Liver (tissue), 9 donors: ENCODE data around the gene BNC2. TPM values are rescaled to one million over a fixed set of nuclear protein-coding genes. Genes with fewer than 3 reads are reported as not detected.

ENCODE experiments used
- DNase-seq: peaks from one replicate; pipeline ENCODE4 v3.0.0-alpha.2; 2017; ENCODE audit warnings: low spot score
- H3K27ac ChIP-seq, 2 donors: one replicate each; pipeline ENCODE4 v1.7.0; 2013; ENCODE audit warnings: inconsistent platforms in 2 of 2, low read length in 2 of 2, control low read depth in 1 of 2, low read depth in 1 of 2, mild to moderate bottlenecking in 1 of 2
- H3K27me3 ChIP-seq, 4 donors: one replicate each; pipeline versions ENCODE4 v1.6.1 to v1.7.0; 2013; ENCODE audit warnings: low read length in 3 of 4, inconsistent platforms in 1 of 4, mild to moderate bottlenecking in 1 of 4, moderate library complexity in 1 of 4; ENCODE audit not compliant: control insufficient read depth in 4 of 4, insufficient read depth in 4 of 4
- H3K36me3 ChIP-seq, 4 donors: one replicate each; pipeline versions ENCODE4 v1.6.1 to v1.7.0; 2013; ENCODE audit warnings: low read length in 3 of 4, mild to moderate bottlenecking in 3 of 4, low read depth in 1 of 4, moderate library complexity in 1 of 4; ENCODE audit not compliant: control insufficient read depth in 4 of 4, insufficient read depth in 3 of 4
- H3K4me1 ChIP-seq, 4 donors: one replicate each; pipeline versions ENCODE4 v1.6.1 to v1.7.0; 2013; ENCODE audit warnings: low read length in 3 of 4, mild to moderate bottlenecking in 3 of 4, moderate library complexity in 1 of 4; ENCODE audit not compliant: control insufficient read depth in 4 of 4, insufficient read depth in 4 of 4
- H3K4me3 ChIP-seq, 3 donors: one replicate each; pipeline versions ENCODE4 v1.6.1 to v1.7.0; 2013; ENCODE audit warnings: low read length in 3 of 3, control low read depth in 1 of 3, low read depth in 1 of 3, mild to moderate bottlenecking in 1 of 3
- H3K9ac ChIP-seq, 2 donors: one replicate each; pipeline ENCODE4 v1.7.0; 2013; ENCODE audit warnings: low read length in 2 of 2, mild to moderate bottlenecking in 2 of 2, moderate library complexity in 2 of 2, control low read depth in 1 of 2, low read depth in 1 of 2
- H3K9me3 ChIP-seq, 4 donors: one replicate each; pipeline versions ENCODE4 v1.6.1 to v1.7.0; 2013; ENCODE audit warnings: low read length in 3 of 4; ENCODE audit not compliant: control insufficient read depth in 4 of 4
- ATF3 ChIP-seq: IDR thresholded peaks from 2 replicates; pipeline ENCODE4 v1.6.1; 2016; ENCODE audit warnings: antibody characterized with exemption
- CTCF ChIP-seq: fragments of 150-350 bp; IDR thresholded peaks from 2 replicates; pipeline ENCODE4 v1.5.1; 2017; ENCODE audit warnings: improper control_type of control experiment, low read depth, low read length; ENCODE audit not compliant: missing input control
- EGR1 ChIP-seq, 2 donors: IDR thresholded peaks; 2 replicates each; pipeline ENCODE4 v1.6.1; 2016 to 2018; ENCODE audit warnings: antibody characterized with exemption in 2 of 2, low read depth in 2 of 2
- FOXA1 ChIP-seq: IDR thresholded peaks from 2 replicates; pipeline ENCODE4 v1.6.1; 2016; ENCODE audit warnings: antibody characterized with exemption
- FOXA2 ChIP-seq: IDR thresholded peaks from 2 replicates; pipeline ENCODE4 v1.6.1; 2016; ENCODE audit warnings: antibody characterized with exemption
- GABPA ChIP-seq, 2 donors: IDR thresholded peaks in 1 of 2; conservative IDR thresholded peaks in 1 of 2; 2 replicates each; pipeline ENCODE4 v1.6.1; 2016; ENCODE audit warnings: antibody characterized with exemption in 2 of 2, mild to moderate bottlenecking in 1 of 2, moderate library complexity in 1 of 2
- HNF4A ChIP-seq, 2 donors: conservative IDR thresholded peaks; 2 replicates each; pipeline ENCODE4 v1.6.1; 2016; ENCODE audit warnings: antibody characterized with exemption in 2 of 2, mild to moderate bottlenecking in 2 of 2
- HNF4G ChIP-seq: IDR thresholded peaks from 2 replicates; pipeline ENCODE4 v1.6.1; 2016; ENCODE audit warnings: antibody characterized with exemption
- JUND ChIP-seq, 2 donors: IDR thresholded peaks; 2 replicates each; pipeline ENCODE4 v1.6.1; 2016; ENCODE audit warnings: antibody characterized with exemption in 2 of 2
- MAX ChIP-seq: IDR thresholded peaks from 2 replicates; pipeline ENCODE4 v1.6.1; 2016; ENCODE audit warnings: antibody characterized with exemption
- NR2F2 ChIP-seq: IDR thresholded peaks from 2 replicates; pipeline ENCODE4 v1.6.1; 2016; ENCODE audit warnings: antibody characterized with exemption
- RAD21 ChIP-seq, 2 donors: IDR thresholded peaks; 2 replicates each; pipeline ENCODE4 v1.6.1; 2016; ENCODE audit warnings: antibody characterized with exemption in 2 of 2, mild to moderate bottlenecking in 2 of 2
- REST ChIP-seq: IDR thresholded peaks from 2 replicates; pipeline ENCODE4 v1.6.1; 2016; ENCODE audit warnings: antibody characterized with exemption, mild to moderate bottlenecking
- RXRA ChIP-seq, 2 donors: IDR thresholded peaks; 2 replicates each; pipeline ENCODE4 v1.6.1; 2017 to 2018; ENCODE audit warnings: antibody characterized with exemption in 2 of 2, mild to moderate bottlenecking in 1 of 2
- SP1 ChIP-seq: IDR thresholded peaks from 2 replicates; pipeline ENCODE4 v1.6.1; 2018; ENCODE audit warnings: antibody characterized with exemption, mild to moderate bottlenecking
- TAF1 ChIP-seq: conservative IDR thresholded peaks from 2 replicates; pipeline ENCODE4 v1.6.1; 2016; ENCODE audit warnings: antibody characterized with exemption, mild to moderate bottlenecking
- YY1 ChIP-seq: IDR thresholded peaks from 2 replicates; pipeline ENCODE4 v1.6.1; 2016; ENCODE audit warnings: antibody characterized with exemption, mild to moderate bottlenecking
- ZBTB33 ChIP-seq: IDR thresholded peaks from 2 replicates; pipeline ENCODE4 v1.6.1; 2016; ENCODE audit warnings: antibody characterized with exemption
- WGBS: extraction: QIAGEN DNeasy Blood & Tissue Kit; methylation state at CpG from one replicate; pipeline ENCODE4 v1.1.7; 2013; 5-methylcytosine and 5-hydroxymethylcytosine counted together
- polyA plus RNA-seq, 2 donors: library from polyadenylated mRNA; stranded (reverse) in 1 of 2; unstranded in 1 of 2; fragments of 200-250 nt in 1 of 2; fragments of >200 nt in 1 of 2; fragmentation: Nextera tagmentation in 1 of 2; extraction: Ambion mirVana in 1 of 2; gene quantifications; one replicate each; pipeline versions ENCODE4 v1.2.1 to v1.2.3, GENCODE V29; 2013 to 2015
- total RNA-seq, 2 donors: library from RNA; depleted of rRNA; stranded (reverse); fragments of >200 nt; gene quantifications; one replicate each; pipeline ENCODE4 v1.2.3, GENCODE V29; 2014
- donor health status: healthy.
- donor health status: healthy.
- donor health status: healthy.
- donor health status: healthy.
- donor health status: healthy.

Gene BNC2
- total and polyA plus RNA-seq, 4 donors: 0.07 to 0.67 (median 0.08) TPM

- no peak for TF ChIP-seq REST
- no peak for TF ChIP-seq SP1
- no peak for TF ChIP-seq FOXA1
- no peak for TF ChIP-seq RAD21 (IDR thresholded peaks at IDR 0.05)
Observed at GRCh38 chr9:16688814-16689213, 181.7 kb downstream of the BNC2 start (continued).

- no peak overlapping the region for H3K4me3 ChIP-seq
- DNase-seq: no peak
- H3K9ac ChIP-seq: no peak overlapping the region
- WGBS: 83% methylated on average over 5 of the region's 5 CpGs
- peaks cover 0 to 3% (median 0%) of the 10 kb centered on the region in 4 donors for H3K9me3 ChIP-seq
- no peak for TF ChIP-seq EGR1 (IDR thresholded peaks at IDR 0.05; ENCODE audit: low read depth in 2 of 2)
- no peak for TF ChIP-seq RXRA (IDR thresholded peaks at IDR 0.05)
- TF ChIP-seq ZBTB33: no peak
- TF ChIP-seq REST: no peak
- no peak for TF ChIP-seq MAX
- TF ChIP-seq GABPA (IDR thresholded peaks at IDR 0.05 in 1 of 2, conservative IDR thresholded peaks at IDR 0.05 in 1 of 2): no peak
- TF ChIP-seq YY1: no peak
- no peak for TF ChIP-seq SP1
- no peak for TF ChIP-seq TAF1
- TF ChIP-seq JUND (IDR thresholded peaks at IDR 0.05): no peak
- no peak for TF ChIP-seq CTCF
- TF ChIP-seq ATF3: no peak
- TF ChIP-seq FOXA1: no peak
- no peak for TF ChIP-seq HNF4A (conservative IDR thresholded peaks at IDR 0.05)
- TF ChIP-seq NR2F2: no peak
- TF ChIP-seq RAD21 (IDR thresholded peaks at IDR 0.05): no peak
- TF ChIP-seq HNF4G: no peak
- no peak for TF ChIP-seq FOXA2
- no peak overlapping the region for H3K27ac ChIP-seq
- peaks cover 0 to 2% (median 0%) of the 10 kb centered on the region in 4 donors for H3K27me3 ChIP-seq
- H3K36me3 ChIP-seq: no peaks in the 10 kb centered on the region
- no peaks in the 10 kb centered on the region for H3K4me1 ChIP-seq
Observed at GRCh38 chr9:16687678-16688369, 182.6 kb downstream of the BNC2 start.
